K562 (cell line): ENCODE data around the gene SCN1A. TPM values are rescaled to one million over a fixed set of nuclear protein-coding genes. Genes with fewer than 3 reads are reported as not detected.

ENCODE experiments used
- ATAC-seq: fragments of 200-7000 bp; cut with Tn5 transposase; 3 replicates; pipeline ENCODE4 v1.9.1; 2020; ENCODE audit warnings: moderate library complexity
- BruUV-seq: library from RNA; stranded (reverse); fragments of 400-500 nt; replicated peaks from 2 replicates; lab custom pipeline; 2021; lab: Mats Ljungman, UMichigan
- CTCF ChIA-PET: fragments of 300-600 bp; formaldehyde crosslinking; extraction: SDS; loops from one replicate; lab custom pipeline; 2021; ENCODE audit warnings: low intra/inter-chr PET ratio; lab: Yijun Ruan, JAX
- POLR2A ChIA-PET: fragments of 300-600, 350-650 bp; sonication (Branson Sonifier 250); formaldehyde crosslinking; extraction: SDS; loops from one replicate; lab custom pipeline; 2021; ENCODE audit warnings: antibody characterized with exemption, inconsistent platforms; lab: Yijun Ruan, JAX
- DNase-seq, 4 experiments: peaks; one replicate each; pipeline versions ENCODE4 v3.0.0 to v3.0.0-alpha.2; 2011 to 2018; ENCODE audit warnings: low spot score in 3 of 4, mixed read lengths in 3 of 4; ENCODE audit errors: extremely low read depth in 1 of 4
- FAIRE-seq: peaks from 2 replicates; lab custom pipeline; 2011; peaks lifted over from hg19 to GRCh38; lab: Jason Lieb, UNC
- H2AFZ ChIP-seq: 2 replicates; pipeline ENCODE4 v1.6.0; 2011; ENCODE audit warnings: low read depth, low read length, control low read depth, inconsistent platforms
- H3K27ac ChIP-seq: fragments of 200-600 bp; 3 replicates; pipeline ENCODE4 v1.8.0; 2011; ENCODE audit warnings: low read depth, mild to moderate bottlenecking, control low read depth, inconsistent platforms, low read length, moderate library complexity, mixed read lengths; ENCODE audit errors: extremely low read depth
- H3K27me3 ChIP-seq, 2 experiments: fragments of 300-600 bp in 1 of 2; 2 replicates in 1 of 2; 3 replicates in 1 of 2; pipeline versions ENCODE4 v1.6.0 to v1.8.0; 2011; ENCODE audit warnings: inconsistent platforms in 2 of 2, low read length in 2 of 2, mild to moderate bottlenecking in 1 of 2, mixed read lengths in 1 of 2, moderate library complexity in 1 of 2; ENCODE audit not compliant: control insufficient read depth in 2 of 2, insufficient read depth in 2 of 2
- H3K36me3 ChIP-seq: fragments of 300-600 bp; 3 replicates; pipeline ENCODE4 v1.8.0; 2011; ENCODE audit warnings: mild to moderate bottlenecking, low read length, inconsistent platforms; ENCODE audit not compliant: control insufficient read depth, insufficient read depth
- H3K4me1 ChIP-seq, 2 experiments: fragments of 200-600 bp in 1 of 2; replicated peaks in 1 of 2; 2 replicates in 1 of 2; 3 replicates in 1 of 2; pipeline versions ENCODE4 v1.5.1 to v1.8.0; 2011; ENCODE audit warnings: inconsistent platforms in 2 of 2, low read length in 2 of 2, mild to moderate bottlenecking in 1 of 2, mixed read lengths in 1 of 2, moderate library complexity in 1 of 2; ENCODE audit not compliant: control insufficient read depth in 2 of 2, insufficient read depth in 2 of 2
- H3K4me2 ChIP-seq: 2 replicates; pipeline ENCODE4 v1.6.1; 2011; ENCODE audit warnings: low read length, control low read depth, inconsistent platforms, mixed read lengths; ENCODE audit not compliant: insufficient read depth
- H3K4me3 ChIP-seq: fragments of 200-600 bp; sonication (generic), shearing (Covaris generic); 2 replicates; pipeline ENCODE4 v1.5.1; 2016; ENCODE audit warnings: control low read depth, inconsistent platforms
- H3K79me2 ChIP-seq: fragments of 200-600 bp; 3 replicates; pipeline ENCODE4 v1.8.0; 2011; ENCODE audit warnings: low read length, inconsistent platforms; ENCODE audit not compliant: control insufficient read depth, insufficient read depth
- H3K9ac ChIP-seq, 2 experiments: 2 replicates each; pipeline versions ENCODE4 v1.6.0 to v1.6.1; 2011; ENCODE audit warnings: low read depth in 2 of 2, low read length in 2 of 2, control low read depth in 1 of 2, inconsistent platforms in 1 of 2, mild to moderate bottlenecking in 1 of 2, mixed read lengths in 1 of 2; ENCODE audit not compliant: insufficient read depth in 1 of 2
- H3K9me1 ChIP-seq: one replicate; pipeline ENCODE4 v1.6.0; 2011; ENCODE audit warnings: inconsistent platforms, mild to moderate bottlenecking, low read length, moderate library complexity; ENCODE audit not compliant: control insufficient read depth, insufficient read depth
- H3K9me3 ChIP-seq: replicated peaks from 2 replicates; pipeline ENCODE4 v1.5.1; 2011; ENCODE audit warnings: low read depth, low read length, inconsistent platforms; ENCODE audit not compliant: control insufficient read depth, insufficient read depth
- H4K20me1 ChIP-seq: replicated peaks from 2 replicates; pipeline ENCODE4 v1.6.1; 2011; ENCODE audit warnings: low read length, inconsistent platforms, mixed read lengths; ENCODE audit not compliant: control insufficient read depth, insufficient read depth
- C11orf30 ChIP-seq: fragments of 450-650 bp; IDR thresholded peaks from 2 replicates; pipeline ENCODE4 v1.6.1; 2016; ENCODE audit warnings: low read depth, mild to moderate bottlenecking
- KDM2B ChIP-seq: fragments of 250-450 bp; sonication (Bioruptor Pico); IDR thresholded peaks from 2 replicates; pipeline ENCODE4 v1.8.0; 2021; ENCODE audit warnings: mild to moderate bottlenecking, moderate library complexity
- MAFG ChIP-seq: fragments of 450-650 bp; conservative IDR thresholded peaks from 2 replicates; pipeline ENCODE4 v1.6.1; 2016; ENCODE audit warnings: missing genetic modification characterization, missing compliant biosample characterization
- MEF2A ChIP-seq: IDR thresholded peaks from 2 replicates; pipeline ENCODE4 v1.6.1; 2011; ENCODE audit warnings: low read depth, mild to moderate bottlenecking, low read length, moderate library complexity; ENCODE audit not compliant: control insufficient read depth
- RNF2 ChIP-seq: sonication (generic); IDR thresholded peaks from 2 replicates; pipeline ENCODE4 v1.6.1; 2016
- ZNF551 ChIP-seq: fragments of 250-450 bp; sonication (Bioruptor Pico); IDR thresholded peaks from 2 replicates; pipeline ENCODE4 v1.5.0; 2021; ENCODE audit warnings: mild to moderate bottlenecking, moderate library complexity
- WGBS: fragments of 100-300 bp; shearing (Covaris generic); methylation state at CpG from one replicate; pipeline ENCODE4 v1.1.6; 2016; ENCODE audit warnings: low coverage, mixed read lengths; ENCODE audit not compliant: insufficient coverage; ENCODE audit errors: missing lambda C conversion rate; 5-methylcytosine and 5-hydroxymethylcytosine counted together
- in situ Hi-C: fragments of 300-500 bp; cut with MboI; formaldehyde crosslinking; loops from 4 replicates; pipeline ENCODE4 v1.15.0; 2018; ENCODE audit warnings: inconsistent platforms, mixed read lengths
- intact Hi-C: fragments of 100-400 bp; cut with micrococcal nuclease; formaldehyde crosslinking; loops from 2 replicates; pipeline ENCODE4 v1.14.2; 2022
- polyA plus RNA-seq, 8 experiments: library from polyadenylated mRNA; depleted of rRNA in 4 of 8; stranded (reverse) in 5 of 8; unstranded in 3 of 8; fragments of >200 nt; fragmentation: Nextera tagmentation in 2 of 8; fragmentation: Illumina TruSeq in 1 of 8; extraction: Ambion mirVana in 2 of 8; extraction: Trizol in 1 of 8; gene quantifications; 2 replicates each; pipeline versions ENCODE4 v1.2.1 to v1.2.3, GENCODE V29; 2011 to 2014; ENCODE audit warnings: inconsistent platforms in 1 of 8, missing spikeins in 1 of 8
- total RNA-seq, 7 experiments: library from RNA; depleted of rRNA in 6 of 7; stranded (reverse); fragments of >200 nt in 6 of 7; fragmentation: Illumina TruSeq in 2 of 7; extraction: Trizol in 2 of 7; gene quantifications; 2 replicates each; pipeline versions ENCODE4 v1.2.1 to v1.2.3, GENCODE V29; 2011 to 2021; ENCODE audit warnings: low replicate concordance in 1 of 7
- TF ChIP-seq, protein P1 (sequence below): sonication (generic); formaldehyde crosslinking; IDR thresholded peaks from 2 replicates; pipeline ENCODE4 v1.8.0; 2022; ENCODE audit warnings: mild to moderate bottlenecking, missing genetic modification reagents
- TF ChIP-seq, protein P2 (sequence below): fragments of 250-450 bp; sonication (Bioruptor Pico); IDR thresholded peaks from 2 replicates; pipeline ENCODE4 v1.5.0; 2022; ENCODE audit warnings: mild to moderate bottlenecking
- TF ChIP-seq, protein P3 (sequence below): fragments of 450-650 bp; IDR thresholded peaks from 2 replicates; pipeline ENCODE4 v1.7.1; 2018; ENCODE audit warnings: mild to moderate bottlenecking, low read depth; ENCODE audit not compliant: partially characterized antibody
- TF ChIP-seq, protein P4 (sequence below), 2 experiments: IDR thresholded peaks in 1 of 2; conservative IDR thresholded peaks in 1 of 2; 2 replicates each; pipeline ENCODE4 v1.6.1; 2016; ENCODE audit warnings: low read depth in 2 of 2, mild to moderate bottlenecking in 1 of 2, missing compliant biosample characterization in 1 of 2, missing genetic modification characterization in 1 of 2, moderate library complexity in 1 of 2
- TF ChIP-seq, protein P5 (sequence below): fragments of 150-350 bp; conservative IDR thresholded peaks from 2 replicates; pipeline ENCODE4 v1.6.1; 2014; ENCODE audit warnings: low read length

The SCN1A gene
- total and polyA plus RNA-seq, 9 of the 15 experiments (the other 6 are each of a cell fraction or from before 2014, with no cell fraction given) = not detected

DNA sequence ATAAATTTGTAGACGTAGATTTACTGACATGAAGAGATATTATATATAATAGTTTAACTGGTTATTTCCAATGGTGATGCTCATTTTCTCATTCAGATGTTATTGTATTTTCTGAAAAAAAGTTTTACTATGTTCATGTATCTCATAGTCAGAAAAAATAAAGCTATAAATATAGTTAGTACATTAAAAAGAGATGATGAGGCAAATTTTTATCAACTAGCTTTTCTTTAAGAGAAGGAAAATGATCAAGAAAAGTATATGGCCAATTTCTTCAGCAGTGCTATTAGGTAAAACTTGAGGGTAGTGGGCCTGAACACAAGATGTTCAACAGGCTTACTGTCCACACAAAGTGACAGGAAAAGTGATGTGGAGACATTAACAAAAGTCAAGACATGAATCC lies 186.0 kb downstream of the SCN1A start:
- Histone ChIP-seq H3K79me2 (no peaks in the 10 kb centered on the region), H3K4me1 (no peaks in the 10 kb centered on the region), H3K9me1 (no peaks in the 10 kb centered on the region), H4K20me1 (no peaks in the 10 kb centered on the region), H3K9ac (no peak overlapping the region), H3K4me2 (no peak overlapping the region), H3K9me3 (no peaks in the 10 kb centered on the region), H3K27me3 (no peaks in the 10 kb centered on the region), H3K36me3 (peaks cover 75% of the 10 kb centered on the region), H3K27ac (no peak overlapping the region), H3K4me3 (no peak overlapping the region), H2AFZ (no peak overlapping the region)
- intact Hi-C loops (no loop called here), in situ Hi-C loops (loop anchor here (25.0 kb wide), 1 partner anchor 470 kb away; no protein-coding TSS in a partner anchor)
- no peak for DNase-seq
- FAIRE-seq = no peak
- WGBS = 100% methylated on average over 1 of the region's 1 CpG
- ChIA-PET CTCF (no interaction called here), POLR2A (interaction anchor here (4.0 kb wide), 1 partner anchor 11 kb away, joined by 20 read pairs; the partner anchor contains the start of gene TTC21B)
- BruUV-seq = no TSS peak
- ATAC-seq = no peak
- TF ChIP-seq C11orf30 (peak; percentile 58; the same call in 1 of the 2 replicates), ZNF551 (CRISPR knock-in tag) (no peak), MAFG (tag) (peak; percentile 18; the same call in 1 of the 2 replicates), RNF2 (no peak), MEF2A (no peak), KDM2B (CRISPR knock-in tag) (no peak)
- TF ChIP-seq, protein P1, sequence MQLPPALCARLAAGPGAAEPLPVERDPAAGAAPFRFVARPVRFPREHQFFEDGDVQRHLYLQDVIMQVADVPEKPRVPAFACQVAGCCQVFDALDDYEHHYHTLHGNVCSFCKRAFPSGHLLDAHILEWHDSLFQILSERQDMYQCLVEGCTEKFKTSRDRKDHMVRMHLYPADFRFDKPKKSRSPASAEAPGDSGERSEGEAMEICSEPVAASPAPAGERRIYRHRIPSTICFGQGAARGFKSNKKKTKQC (CRISPR knock-in tag) = no peak
- TF ChIP-seq, protein P2, sequence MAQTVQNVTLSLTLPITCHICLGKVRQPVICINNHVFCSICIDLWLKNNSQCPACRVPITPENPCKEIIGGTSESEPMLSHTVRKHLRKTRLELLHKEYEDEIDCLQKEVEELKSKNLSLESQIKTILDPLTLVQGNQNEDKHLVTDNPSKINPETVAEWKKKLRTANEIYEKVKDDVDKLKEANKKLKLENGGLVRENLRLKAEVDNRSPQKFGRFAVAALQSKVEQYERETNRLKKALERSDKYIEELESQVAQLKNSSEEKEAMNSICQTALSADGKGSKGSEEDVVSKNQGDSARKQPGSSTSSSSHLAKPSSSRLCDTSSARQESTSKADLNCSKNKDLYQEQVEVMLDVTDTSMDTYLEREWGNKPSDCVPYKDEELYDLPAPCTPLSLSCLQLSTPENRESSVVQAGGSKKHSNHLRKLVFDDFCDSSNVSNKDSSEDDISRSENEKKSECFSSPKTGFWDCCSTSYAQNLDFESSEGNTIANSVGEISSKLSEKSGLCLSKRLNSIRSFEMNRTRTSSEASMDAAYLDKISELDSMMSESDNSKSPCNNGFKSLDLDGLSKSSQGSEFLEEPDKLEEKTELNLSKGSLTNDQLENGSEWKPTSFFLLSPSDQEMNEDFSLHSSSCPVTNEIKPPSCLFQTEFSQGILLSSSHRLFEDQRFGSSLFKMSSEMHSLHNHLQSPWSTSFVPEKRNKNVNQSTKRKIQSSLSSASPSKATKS (CRISPR knock-in tag) = no peak
- TF ChIP-seq, protein P3, sequence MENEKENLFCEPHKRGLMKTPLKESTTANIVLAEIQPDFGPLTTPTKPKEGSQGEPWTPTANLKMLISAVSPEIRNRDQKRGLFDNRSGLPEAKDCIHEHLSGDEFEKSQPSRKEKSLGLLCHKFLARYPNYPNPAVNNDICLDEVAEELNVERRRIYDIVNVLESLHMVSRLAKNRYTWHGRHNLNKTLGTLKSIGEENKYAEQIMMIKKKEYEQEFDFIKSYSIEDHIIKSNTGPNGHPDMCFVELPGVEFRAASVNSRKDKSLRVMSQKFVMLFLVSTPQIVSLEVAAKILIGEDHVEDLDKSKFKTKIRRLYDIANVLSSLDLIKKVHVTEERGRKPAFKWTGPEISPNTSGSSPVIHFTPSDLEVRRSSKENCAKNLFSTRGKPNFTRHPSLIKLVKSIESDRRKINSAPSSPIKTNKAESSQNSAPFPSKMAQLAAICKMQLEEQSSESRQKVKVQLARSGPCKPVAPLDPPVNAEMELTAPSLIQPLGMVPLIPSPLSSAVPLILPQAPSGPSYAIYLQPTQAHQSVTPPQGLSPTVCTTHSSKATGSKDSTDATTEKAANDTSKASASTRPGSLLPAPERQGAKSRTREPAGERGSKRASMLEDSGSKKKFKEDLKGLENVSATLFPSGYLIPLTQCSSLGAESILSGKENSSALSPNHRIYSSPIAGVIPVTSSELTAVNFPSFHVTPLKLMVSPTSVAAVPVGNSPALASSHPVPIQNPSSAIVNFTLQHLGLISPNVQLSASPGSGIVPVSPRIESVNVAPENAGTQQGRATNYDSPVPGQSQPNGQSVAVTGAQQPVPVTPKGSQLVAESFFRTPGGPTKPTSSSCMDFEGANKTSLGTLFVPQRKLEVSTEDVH = no peak
- TF ChIP-seq, protein P4, sequence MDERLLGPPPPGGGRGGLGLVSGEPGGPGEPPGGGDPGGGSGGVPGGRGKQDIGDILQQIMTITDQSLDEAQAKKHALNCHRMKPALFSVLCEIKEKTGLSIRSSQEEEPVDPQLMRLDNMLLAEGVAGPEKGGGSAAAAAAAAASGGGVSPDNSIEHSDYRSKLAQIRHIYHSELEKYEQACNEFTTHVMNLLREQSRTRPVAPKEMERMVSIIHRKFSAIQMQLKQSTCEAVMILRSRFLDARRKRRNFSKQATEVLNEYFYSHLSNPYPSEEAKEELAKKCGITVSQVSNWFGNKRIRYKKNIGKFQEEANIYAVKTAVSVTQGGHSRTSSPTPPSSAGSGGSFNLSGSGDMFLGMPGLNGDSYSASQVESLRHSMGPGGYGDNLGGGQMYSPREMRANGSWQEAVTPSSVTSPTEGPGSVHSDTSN (CRISPR knock-in tag; IDR thresholded peaks at IDR 0.05; ENCODE audit: low read depth) = no peak
- TF ChIP-seq, protein P4 (tag; conservative IDR thresholded peaks at IDR 0.05; ENCODE audit: low read depth) = no peak
- TF ChIP-seq, protein P5, sequence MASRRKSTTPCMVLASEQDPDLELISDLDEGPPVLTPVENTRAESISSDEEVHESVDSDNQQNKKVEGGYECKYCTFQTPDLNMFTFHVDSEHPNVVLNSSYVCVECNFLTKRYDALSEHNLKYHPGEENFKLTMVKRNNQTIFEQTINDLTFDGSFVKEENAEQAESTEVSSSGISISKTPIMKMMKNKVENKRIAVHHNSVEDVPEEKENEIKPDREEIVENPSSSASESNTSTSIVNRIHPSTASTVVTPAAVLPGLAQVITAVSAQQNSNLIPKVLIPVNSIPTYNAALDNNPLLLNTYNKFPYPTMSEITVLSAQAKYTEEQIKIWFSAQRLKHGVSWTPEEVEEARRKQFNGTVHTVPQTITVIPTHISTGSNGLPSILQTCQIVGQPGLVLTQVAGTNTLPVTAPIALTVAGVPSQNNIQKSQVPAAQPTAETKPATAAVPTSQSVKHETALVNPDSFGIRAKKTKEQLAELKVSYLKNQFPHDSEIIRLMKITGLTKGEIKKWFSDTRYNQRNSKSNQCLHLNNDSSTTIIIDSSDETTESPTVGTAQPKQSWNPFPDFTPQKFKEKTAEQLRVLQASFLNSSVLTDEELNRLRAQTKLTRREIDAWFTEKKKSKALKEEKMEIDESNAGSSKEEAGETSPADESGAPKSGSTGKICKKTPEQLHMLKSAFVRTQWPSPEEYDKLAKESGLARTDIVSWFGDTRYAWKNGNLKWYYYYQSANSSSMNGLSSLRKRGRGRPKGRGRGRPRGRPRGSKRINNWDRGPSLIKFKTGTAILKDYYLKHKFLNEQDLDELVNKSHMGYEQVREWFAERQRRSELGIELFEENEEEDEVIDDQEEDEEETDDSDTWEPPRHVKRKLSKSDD = no peak
